Sigmoid colon (tissue), 7 donors: ENCODE data around the gene STAT1. TPM values are rescaled to one million over a fixed set of nuclear protein-coding genes. Genes with fewer than 3 reads are reported as not detected.
A peak's percentile ranks its signal among the peaks of the same experiment; 100 is the strongest.

Experiments
- DNase-seq: peaks from one replicate; pipeline ENCODE4 v3.0.0-alpha.2; 2019
- H3K27ac ChIP-seq, 4 donors: fragments of 200-600 bp; sonication (generic); one replicate each; pipeline ENCODE4 v1.5.1; 2016 to 2019; ENCODE audit warnings: mild to moderate bottlenecking in 1 of 4
- H3K27me3 ChIP-seq, 3 donors: fragments of 200-600 bp; sonication (generic); one replicate each; pipeline ENCODE4 v1.5.1; 2019; ENCODE audit warnings: mild to moderate bottlenecking in 1 of 3
- H3K36me3 ChIP-seq, 4 donors: fragments of 200-600 bp; sonication (generic); one replicate each; pipeline ENCODE4 v1.5.1; 2016 to 2019
- H3K4me1 ChIP-seq, 4 donors: fragments of 200-600 bp; sonication (generic); one replicate each; pipeline ENCODE4 v1.5.1; 2017 to 2019
- H3K4me3 ChIP-seq, 4 donors: fragments of 200-600 bp; sonication (generic); one replicate each; pipeline ENCODE4 v1.5.1; 2017 to 2019; ENCODE audit warnings: mild to moderate bottlenecking in 2 of 4, moderate library complexity in 1 of 4
- H3K9me3 ChIP-seq, 4 donors: fragments of 200-600 bp in 3 of 4; sonication (generic) in 3 of 4; one replicate each; pipeline versions ENCODE4 v1.5.1 to v1.6.1; 2013 to 2019
- EP300 ChIP-seq, 4 donors: sonication (generic); formaldehyde crosslinking; IDR thresholded peaks; one replicate each; pipeline ENCODE4 v1.6.1; 2017; ENCODE audit warnings: antibody characterized with exemption in 4 of 4
- POLR2A ChIP-seq, 2 donors: fragments of 450-650 bp; IDR thresholded peaks; one replicate each; pipeline ENCODE4 v1.6.1; 2016; ENCODE audit warnings: antibody characterized with exemption in 2 of 2, mild to moderate bottlenecking in 2 of 2, moderate library complexity in 2 of 2
- POLR2AphosphoS5 ChIP-seq, 4 donors: sonication (generic); formaldehyde crosslinking; IDR thresholded peaks; one replicate each; pipeline ENCODE4 v1.6.1; 2017; ENCODE audit warnings: antibody characterized with exemption in 4 of 4
- WGBS, 2 donors: extraction: QIAGEN DNeasy Blood & Tissue Kit; methylation state at CpG; one replicate each; pipeline ENCODE4 v1.1.7; 2013; 5-methylcytosine and 5-hydroxymethylcytosine counted together
- intact Hi-C: fragments of 100-400 bp; cut with DNase I; formaldehyde crosslinking; loops from one replicate; pipeline ENCODE4 v1.15.1; 2023
- polyA plus RNA-seq, 3 donors: library from polyadenylated mRNA; stranded (reverse); fragments of 200-250 nt; gene quantifications; one replicate each; pipeline ENCODE4 v1.2.3, GENCODE V29; 2013
- total RNA-seq, 4 donors: library from RNA; depleted of rRNA; stranded (reverse); fragments of >200 nt; gene quantifications; one replicate each; pipeline ENCODE4 v1.1.0, GENCODE V29; 2016
- TF ChIP-seq, protein P1 (sequence below), 4 experiments: fragments of 450-650 bp in 3 of 4; fragments of 200-600 bp in 1 of 4; IDR thresholded peaks; one replicate each; pipeline ENCODE4 v1.5.1; 2016 to 2019; ENCODE audit warnings: antibody characterized with exemption in 4 of 4, mild to moderate bottlenecking in 3 of 4, moderate library complexity in 2 of 4
- donor health status: healthy with polysubstance abuse.
- donor health status: Bipolar disorder and iron deficiency.
- donor health status: healthy.

Gene STAT1
- total and polyA plus RNA-seq, 7 donors: 32.8 to 93.8 (median 51.8) TPM

DNA sequence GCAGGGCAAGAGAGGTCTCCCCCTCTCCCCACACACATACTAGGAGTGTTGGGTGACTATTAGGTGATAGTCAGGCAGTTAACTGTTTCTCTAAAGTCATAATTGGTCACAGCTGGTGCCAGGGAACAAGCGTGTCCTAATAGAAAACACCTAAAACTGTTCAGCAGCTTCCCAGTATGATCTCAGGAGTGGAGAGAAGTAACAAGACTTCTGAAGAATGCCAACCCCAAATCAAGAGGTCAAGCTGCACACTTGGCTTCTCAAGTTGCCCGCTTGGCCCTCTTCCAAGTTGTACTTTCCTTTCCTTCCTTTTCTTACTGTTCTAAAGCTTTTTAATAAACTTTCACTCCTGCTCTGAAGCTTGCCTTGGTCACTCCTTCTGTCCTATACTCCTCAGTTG lies 22.4 kb upstream of the STAT1 start:
- WGBS, 2 donors: 95 to 98% methylated on average over 2 of the region's 2 CpGs
- no peaks in the 10 kb centered on the region for H3K9me3 ChIP-seq
- H3K4me1 ChIP-seq: no peaks in the 10 kb centered on the region
- no peaks in the 10 kb centered on the region for H3K27me3 ChIP-seq
- no peak overlapping the region for H3K27ac ChIP-seq
- no peak overlapping the region for H3K4me3 ChIP-seq
- TF ChIP-seq, protein P1, sequence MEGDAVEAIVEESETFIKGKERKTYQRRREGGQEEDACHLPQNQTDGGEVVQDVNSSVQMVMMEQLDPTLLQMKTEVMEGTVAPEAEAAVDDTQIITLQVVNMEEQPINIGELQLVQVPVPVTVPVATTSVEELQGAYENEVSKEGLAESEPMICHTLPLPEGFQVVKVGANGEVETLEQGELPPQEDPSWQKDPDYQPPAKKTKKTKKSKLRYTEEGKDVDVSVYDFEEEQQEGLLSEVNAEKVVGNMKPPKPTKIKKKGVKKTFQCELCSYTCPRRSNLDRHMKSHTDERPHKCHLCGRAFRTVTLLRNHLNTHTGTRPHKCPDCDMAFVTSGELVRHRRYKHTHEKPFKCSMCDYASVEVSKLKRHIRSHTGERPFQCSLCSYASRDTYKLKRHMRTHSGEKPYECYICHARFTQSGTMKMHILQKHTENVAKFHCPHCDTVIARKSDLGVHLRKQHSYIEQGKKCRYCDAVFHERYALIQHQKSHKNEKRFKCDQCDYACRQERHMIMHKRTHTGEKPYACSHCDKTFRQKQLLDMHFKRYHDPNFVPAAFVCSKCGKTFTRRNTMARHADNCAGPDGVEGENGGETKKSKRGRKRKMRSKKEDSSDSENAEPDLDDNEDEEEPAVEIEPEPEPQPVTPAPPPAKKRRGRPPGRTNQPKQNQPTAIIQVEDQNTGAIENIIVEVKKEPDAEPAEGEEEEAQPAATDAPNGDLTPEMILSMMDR (IDR thresholded peaks at IDR 0.05): no peak
- no peak for TF ChIP-seq EP300 (IDR thresholded peaks at IDR 0.05)
- TF ChIP-seq POLR2AphosphoS5 (IDR thresholded peaks at IDR 0.05): no peak
- no peak for TF ChIP-seq POLR2A (IDR thresholded peaks at IDR 0.05)
- no peak for DNase-seq
- no peaks in the 10 kb centered on the region for H3K36me3 ChIP-seq
- intact Hi-C loops: no loop called here

DNA sequence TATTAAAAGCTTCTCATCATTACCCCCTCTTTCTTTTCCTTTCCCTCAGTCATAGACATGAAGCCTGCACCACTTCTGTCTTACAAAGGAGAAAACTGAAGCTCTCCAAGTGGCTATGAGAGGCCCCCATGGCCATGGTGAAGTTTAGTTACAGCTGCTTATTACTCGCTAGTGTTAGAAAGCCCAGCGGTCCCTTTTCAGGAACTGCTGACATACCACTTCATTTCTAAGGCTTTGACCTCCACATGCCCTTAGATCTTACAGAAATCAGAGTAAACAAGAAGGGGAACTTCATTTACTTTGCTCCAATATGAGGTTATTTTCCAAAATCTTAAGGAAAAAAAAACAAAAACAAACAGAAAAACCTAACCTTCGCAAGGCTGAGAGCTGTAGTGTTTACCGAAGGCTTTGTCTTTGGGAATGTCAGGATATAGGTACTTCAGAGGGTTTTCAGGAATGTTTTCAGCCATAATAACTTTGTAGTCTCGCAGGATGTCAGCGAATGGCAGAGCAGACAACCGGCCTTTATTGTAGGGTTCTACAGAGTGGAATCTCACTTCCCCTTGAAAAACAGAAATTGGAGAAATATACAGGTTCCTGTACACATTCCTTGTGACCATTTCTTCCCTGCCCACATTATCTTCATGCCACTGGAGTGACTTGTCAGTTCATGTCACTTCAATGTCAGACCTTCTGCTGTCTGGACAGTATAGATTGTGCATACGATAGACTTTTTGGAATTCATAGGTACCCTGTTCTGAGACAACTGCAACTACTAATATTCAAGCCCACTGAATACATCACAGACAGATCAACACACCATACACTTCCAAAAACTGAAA lies 18.8 kb upstream of the STAT1 start:
- Histone ChIP-seq H3K27ac (peak overlapping the region in 1 of 4 donors; percentile 11), H3K9me3 (no peaks in the 10 kb centered on the region), H3K36me3 (no peaks in the 10 kb centered on the region), H3K4me3 (no peak overlapping the region), H3K27me3 (no peaks in the 10 kb centered on the region), H3K4me1 (no peaks in the 10 kb centered on the region)
- WGBS, 2 donors: 84 to 85% methylated on average over 8 of the region's 8 CpGs
- no peak for DNase-seq
- intact Hi-C loops: no loop called here
- TF ChIP-seq EP300 (IDR thresholded peaks at IDR 0.05): no peak
- TF ChIP-seq, protein P1 (IDR thresholded peaks at IDR 0.05): no peak
- TF ChIP-seq POLR2AphosphoS5 (IDR thresholded peaks at IDR 0.05): no peak
- TF ChIP-seq POLR2A (IDR thresholded peaks at IDR 0.05): no peak

DNA sequence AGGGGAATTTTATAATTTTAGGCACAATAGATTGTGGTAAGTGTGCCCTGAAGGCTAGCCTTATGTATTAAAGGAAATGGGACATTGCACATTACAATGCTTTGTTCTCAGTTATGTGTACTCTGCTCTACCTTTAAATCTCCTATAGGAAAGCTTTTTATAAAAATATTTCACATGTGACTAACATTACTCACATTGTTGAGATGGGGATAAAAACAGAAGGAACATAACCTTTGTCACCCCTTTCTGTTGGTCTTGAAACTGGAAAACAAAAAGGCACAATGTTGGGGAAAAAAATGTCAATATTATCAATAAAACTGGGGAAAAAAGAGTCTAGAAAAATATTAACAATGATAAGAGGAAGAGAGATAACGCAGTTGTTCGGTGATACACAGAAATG lies 17.3 kb upstream of the STAT1 start:
- 91 to 98% methylated on average over 2 of the region's 2 CpGs for WGBS, 2 donors
- H3K27ac ChIP-seq: no peak overlapping the region
- no peaks in the 10 kb centered on the region for H3K27me3 ChIP-seq
- H3K36me3 ChIP-seq: no peaks in the 10 kb centered on the region
- intact Hi-C loops: loop anchor here (2.0 kb wide), 1 partner anchor 250 kb away; no protein-coding TSS in a partner anchor
- no peaks in the 10 kb centered on the region for H3K9me3 ChIP-seq
- DNase-seq: no peak
- H3K4me3 ChIP-seq: no peak overlapping the region
- TF ChIP-seq EP300 (IDR thresholded peaks at IDR 0.05) (no peak), POLR2AphosphoS5 (IDR thresholded peaks at IDR 0.05) (no peak)
- H3K4me1 ChIP-seq: no peaks in the 10 kb centered on the region

DNA sequence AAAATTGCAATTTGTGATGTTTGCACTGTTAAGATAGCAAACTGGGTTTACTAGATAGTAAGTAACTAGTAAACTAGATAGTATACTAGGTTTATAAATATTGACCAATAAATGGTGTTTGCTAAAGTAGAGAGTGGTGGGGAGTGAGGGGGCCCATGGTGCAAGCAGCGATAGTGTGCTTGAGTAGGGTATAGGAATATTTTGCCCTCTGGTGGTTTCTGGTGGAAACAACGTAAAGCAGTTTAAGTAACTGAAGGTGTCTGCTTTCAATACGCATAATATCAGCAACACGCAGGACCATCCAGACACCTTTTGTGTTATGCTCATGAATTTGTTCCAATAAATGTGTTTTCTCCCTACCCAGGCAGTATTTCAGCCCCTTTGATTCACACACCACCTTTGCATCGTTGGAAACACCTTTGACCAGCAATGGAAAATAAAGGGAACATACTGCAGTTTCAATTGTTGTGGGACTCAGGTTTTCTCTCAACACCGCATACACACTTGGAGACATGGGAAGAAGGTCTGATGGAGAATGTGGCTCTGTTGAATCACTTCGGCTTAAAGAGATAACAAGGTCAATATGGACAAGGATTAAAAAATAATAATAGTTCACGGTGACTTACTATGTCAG lies 16.7 kb upstream of the STAT1 start:
- intact Hi-C loops: loop anchor here (2.0 kb wide), 1 partner anchor 250 kb away; no protein-coding TSS in a partner anchor
- DNase-seq: no peak
- Histone ChIP-seq H3K4me1 (no peaks in the 10 kb centered on the region), H3K9me3 (no peaks in the 10 kb centered on the region), H3K27me3 (no peaks in the 10 kb centered on the region), H3K27ac (no peak overlapping the region), H3K36me3 (no peaks in the 10 kb centered on the region), H3K4me3 (no peak overlapping the region)
- TF ChIP-seq, protein P1 (IDR thresholded peaks at IDR 0.05): peak; percentile 5 to 58 (median 52)
- no peak for TF ChIP-seq EP300 (IDR thresholded peaks at IDR 0.05)
- no peak for TF ChIP-seq POLR2AphosphoS5 (IDR thresholded peaks at IDR 0.05)
- TF ChIP-seq POLR2A (IDR thresholded peaks at IDR 0.05): no peak
- WGBS, 2 donors: 36 to 45% methylated on average over 8 of the region's 8 CpGs

DNA sequence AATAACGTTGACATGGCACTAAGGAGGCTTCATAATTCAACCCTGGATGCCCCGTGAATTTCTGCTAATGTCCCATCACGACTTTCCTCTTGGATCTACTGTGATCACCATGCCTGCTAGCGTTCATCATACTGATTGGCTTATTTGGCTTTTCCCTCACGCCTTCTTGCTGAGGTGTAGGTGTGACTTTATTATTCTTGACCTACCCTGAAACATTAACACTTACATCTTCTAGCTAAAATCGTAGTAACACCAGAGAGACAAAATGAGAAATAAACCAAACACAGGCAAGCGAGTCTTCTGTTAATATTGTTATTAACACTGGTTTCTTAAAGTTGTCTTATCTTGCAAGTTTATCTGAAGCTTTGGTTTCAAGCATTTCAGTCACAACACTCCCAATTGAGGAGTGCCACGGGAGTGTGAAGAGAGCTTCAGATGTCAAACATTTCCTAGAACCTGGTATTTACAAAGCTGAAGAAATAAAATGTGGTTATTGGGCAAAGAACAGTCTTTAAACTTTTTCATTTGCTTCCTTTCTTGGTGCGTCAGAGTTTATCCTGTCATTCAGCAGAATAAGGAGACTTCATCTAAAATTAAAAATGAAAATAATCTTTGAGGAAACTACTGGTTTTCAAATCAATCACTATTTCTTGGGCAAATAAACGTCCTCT lies 15.4 kb upstream of the STAT1 start:
- TF ChIP-seq POLR2AphosphoS5 (IDR thresholded peaks at IDR 0.05) (no peak), EP300 (IDR thresholded peaks at IDR 0.05) (no peak), POLR2A (IDR thresholded peaks at IDR 0.05) (no peak)
- TF ChIP-seq, protein P1 (IDR thresholded peaks at IDR 0.05): no peak
- H3K4me3 ChIP-seq: no peak overlapping the region
- 76 to 84% methylated on average over 10 of the region's 10 CpGs for WGBS, 2 donors
- no peaks in the 10 kb centered on the region for H3K27me3 ChIP-seq
- H3K27ac ChIP-seq: no peak overlapping the region
- no peaks in the 10 kb centered on the region for H3K36me3 ChIP-seq
- H3K4me1 ChIP-seq: no peaks in the 10 kb centered on the region
- intact Hi-C loops: no loop called here
- H3K9me3 ChIP-seq: no peaks in the 10 kb centered on the region
- no peak for DNase-seq
